Upper lobe of right lung (tissue), 1 donor: Measurements from ENCODE around the gene ZNF726. TPM values are rescaled to one million over a fixed set of nuclear protein-coding genes. Genes with fewer than 3 reads are reported as not detected.
"Not testable (repeated sequence)": the region's sequence is repeated elsewhere in the genome, so short reads cannot be mapped to it uniquely, and the experiment has no call there.

Experiments used
- ATAC-seq: fragments of 200-7000 bp; cut with Tn5 transposase; one replicate; pipeline ENCODE4 v1.9.1; 2020; ENCODE audit warnings: mild to moderate bottlenecking, moderate library complexity
- DNase-seq: peaks from one replicate; pipeline ENCODE4 v3.0.0-alpha.2; 2020
- H3K27ac ChIP-seq: fragments of 200-600 bp; one replicate; pipeline ENCODE4 v1.8.0; 2022
- H3K27me3 ChIP-seq: fragments of 200-600 bp; one replicate; pipeline ENCODE4 v1.8.0; 2022; ENCODE audit warnings: mild to moderate bottlenecking
- H3K36me3 ChIP-seq: fragments of 200-600 bp; one replicate; pipeline ENCODE4 v1.8.0; 2022
- H3K4me1 ChIP-seq: fragments of 200-600 bp; one replicate; pipeline ENCODE4 v1.8.0; 2022
- H3K4me3 ChIP-seq: fragments of 200-600 bp; one replicate; pipeline ENCODE4 v1.8.0; 2022; ENCODE audit warnings: mild to moderate bottlenecking
- H3K9me3 ChIP-seq: fragments of 200-600 bp; one replicate; pipeline ENCODE4 v1.8.0; 2022
- intact Hi-C: fragments of 100-400 bp; cut with DNase I; formaldehyde crosslinking; loops from one replicate; pipeline ENCODE4 v1.11.0; 2022
- long read RNA-seq: library from polyadenylated mRNA; unstranded; transcript quantifications from one replicate; pipeline ENCODE4 v2.0.0, GENCODE V29; 2021
- total RNA-seq: library from RNA; stranded (reverse); fragmentation: NEBNext Ultra II Directional; extraction: Animal tissue kit (Norgen Biotek cat#: 25700); gene quantifications from one replicate; pipeline ENCODE4 v1.2.1, GENCODE V29; 2021
- TF ChIP-seq, protein P1 (sequence below): fragments of 200-600 bp; IDR thresholded peaks from one replicate; pipeline ENCODE4 v1.8.0; 2022; ENCODE audit warnings: antibody characterized with exemption
- donor health status: DM: no; HTN: yes; CAD: no; lungs with severe emphysema.

Gene ZNF726
- 2.0 TPM for total RNA-seq
- long read RNA-seq, result 0 reads

DNA sequence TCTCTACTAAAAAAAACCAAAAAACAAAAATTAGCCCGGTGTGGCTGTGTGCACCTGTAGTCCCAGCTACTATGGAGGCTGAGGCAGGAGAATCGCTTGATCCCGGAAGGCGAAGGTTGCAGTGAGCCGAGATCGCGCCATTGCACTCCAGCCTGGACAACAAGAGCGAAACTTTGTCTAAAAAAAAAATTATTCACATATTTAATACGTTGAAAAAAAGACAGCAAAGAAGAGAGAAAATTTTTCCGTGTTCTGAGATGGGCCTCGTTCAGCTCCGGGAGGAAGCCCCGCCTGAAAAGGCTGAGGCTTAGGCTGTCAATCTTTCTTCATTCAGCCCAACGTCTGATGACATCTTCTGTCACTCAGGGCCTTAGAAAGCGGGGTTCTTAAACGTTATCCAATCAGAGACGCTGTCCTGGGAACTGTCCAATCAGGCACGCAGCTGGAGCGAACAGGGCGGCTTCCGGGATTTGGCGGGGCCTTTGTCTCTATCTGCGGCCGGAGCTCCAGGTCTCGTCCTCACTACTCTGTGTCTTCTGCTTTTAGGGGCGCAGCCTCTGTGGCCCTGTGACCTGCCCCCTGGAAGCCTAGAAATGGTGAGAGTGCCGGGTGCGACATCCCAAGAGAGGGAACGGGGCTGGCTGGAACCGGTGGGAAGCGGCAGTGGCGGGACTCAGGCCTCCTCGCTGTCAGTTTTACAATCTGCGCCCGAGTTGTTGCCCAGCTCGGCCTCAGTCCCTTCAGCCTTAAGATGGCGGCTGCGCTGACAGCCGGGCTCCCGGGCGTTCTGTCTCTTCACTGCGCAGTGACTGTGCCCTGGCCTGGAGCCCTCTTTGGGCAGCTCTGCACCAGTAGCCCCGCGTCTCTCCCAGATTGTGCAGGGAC, at the start of gene ZNF726:
Gene ZNF726, plus strand, starts transcription at position 485 of the 885 bp plus-strand sequence. Its CDS starts 109 bp downstream, at position 594.
- no peaks in the 10 kb centered on the region for H3K27me3 ChIP-seq
- intact Hi-C loops, result no loop called here
- TF ChIP-seq, protein P1, sequence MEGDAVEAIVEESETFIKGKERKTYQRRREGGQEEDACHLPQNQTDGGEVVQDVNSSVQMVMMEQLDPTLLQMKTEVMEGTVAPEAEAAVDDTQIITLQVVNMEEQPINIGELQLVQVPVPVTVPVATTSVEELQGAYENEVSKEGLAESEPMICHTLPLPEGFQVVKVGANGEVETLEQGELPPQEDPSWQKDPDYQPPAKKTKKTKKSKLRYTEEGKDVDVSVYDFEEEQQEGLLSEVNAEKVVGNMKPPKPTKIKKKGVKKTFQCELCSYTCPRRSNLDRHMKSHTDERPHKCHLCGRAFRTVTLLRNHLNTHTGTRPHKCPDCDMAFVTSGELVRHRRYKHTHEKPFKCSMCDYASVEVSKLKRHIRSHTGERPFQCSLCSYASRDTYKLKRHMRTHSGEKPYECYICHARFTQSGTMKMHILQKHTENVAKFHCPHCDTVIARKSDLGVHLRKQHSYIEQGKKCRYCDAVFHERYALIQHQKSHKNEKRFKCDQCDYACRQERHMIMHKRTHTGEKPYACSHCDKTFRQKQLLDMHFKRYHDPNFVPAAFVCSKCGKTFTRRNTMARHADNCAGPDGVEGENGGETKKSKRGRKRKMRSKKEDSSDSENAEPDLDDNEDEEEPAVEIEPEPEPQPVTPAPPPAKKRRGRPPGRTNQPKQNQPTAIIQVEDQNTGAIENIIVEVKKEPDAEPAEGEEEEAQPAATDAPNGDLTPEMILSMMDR, result no peak
- peak within 1 kb of the TSS; percentile 69 for H3K4me3 ChIP-seq
- H3K36me3 ChIP-seq, result no peaks in the 10 kb centered on the region
- ATAC-seq (peak; percentile 95), DNase-seq (peak; percentile 89)
- peaks cover 5% of the 10 kb centered on the region for H3K4me1 ChIP-seq
- H3K27ac ChIP-seq, result peak within 1 kb of the TSS; percentile 51
- H3K9me3 ChIP-seq, result no peaks in the 10 kb centered on the region

DNA sequence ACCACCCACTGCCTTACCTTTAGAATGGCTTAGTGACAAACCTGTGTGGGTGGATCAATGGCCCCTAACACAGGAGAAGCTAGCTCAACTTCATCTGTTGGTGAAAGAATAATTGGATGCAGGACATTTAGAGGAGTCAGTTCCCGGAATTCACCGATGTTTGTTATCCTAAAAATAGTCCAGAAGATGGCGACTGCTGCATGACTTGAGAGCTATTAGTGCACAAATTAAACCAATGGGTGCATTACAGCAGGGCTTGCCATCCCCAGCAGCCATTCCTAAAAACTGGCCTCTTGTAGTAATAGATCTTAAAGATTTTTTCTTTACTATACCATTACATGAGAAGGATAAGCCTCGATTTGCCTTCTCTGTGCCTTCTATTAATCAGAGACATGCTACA, 46.8 kb upstream of the ZNF726 start:
- ATAC-seq (no peak), DNase-seq (no peak)
- Histone ChIP-seq H3K27me3 (no peaks in the 10 kb centered on the region), H3K4me3 (no peak overlapping the region), H3K9me3 (no peaks in the 10 kb centered on the region), H3K27ac (no peak overlapping the region), H3K4me1 (no peaks in the 10 kb centered on the region), H3K36me3 (no peaks in the 10 kb centered on the region)
- intact Hi-C loops, result no loop called here
- TF ChIP-seq, protein P1, result no peak

DNA sequence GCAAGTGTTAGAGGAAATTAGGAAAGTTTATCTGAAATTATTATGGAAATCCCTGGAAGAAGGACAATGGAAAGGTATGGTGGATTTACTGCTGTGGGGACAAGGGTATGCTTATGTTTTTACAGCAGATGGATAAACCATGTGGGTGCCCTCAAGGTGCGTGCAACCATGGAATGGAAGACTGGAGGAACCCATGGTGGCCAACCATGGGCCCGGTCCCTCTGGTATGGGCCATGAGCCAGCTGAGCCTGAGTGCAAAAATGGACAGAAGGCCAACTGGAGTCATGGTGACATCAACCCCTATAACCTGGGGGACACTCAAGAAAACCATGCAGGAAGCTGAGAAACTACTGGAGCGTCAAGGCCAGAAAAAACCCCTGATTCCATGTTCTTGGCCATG, 46.1 kb upstream of the ZNF726 start:
- no peak for DNase-seq
- intact Hi-C loops, result no loop called here
- no peaks in the 10 kb centered on the region for H3K9me3 ChIP-seq
- no peak overlapping the region for H3K4me3 ChIP-seq
- no peaks in the 10 kb centered on the region for H3K4me1 ChIP-seq
- no peak for ATAC-seq
- no peak overlapping the region for H3K27ac ChIP-seq
- no peaks in the 10 kb centered on the region for H3K27me3 ChIP-seq
- TF ChIP-seq, protein P1, result no peak
- no peaks in the 10 kb centered on the region for H3K36me3 ChIP-seq

DNA sequence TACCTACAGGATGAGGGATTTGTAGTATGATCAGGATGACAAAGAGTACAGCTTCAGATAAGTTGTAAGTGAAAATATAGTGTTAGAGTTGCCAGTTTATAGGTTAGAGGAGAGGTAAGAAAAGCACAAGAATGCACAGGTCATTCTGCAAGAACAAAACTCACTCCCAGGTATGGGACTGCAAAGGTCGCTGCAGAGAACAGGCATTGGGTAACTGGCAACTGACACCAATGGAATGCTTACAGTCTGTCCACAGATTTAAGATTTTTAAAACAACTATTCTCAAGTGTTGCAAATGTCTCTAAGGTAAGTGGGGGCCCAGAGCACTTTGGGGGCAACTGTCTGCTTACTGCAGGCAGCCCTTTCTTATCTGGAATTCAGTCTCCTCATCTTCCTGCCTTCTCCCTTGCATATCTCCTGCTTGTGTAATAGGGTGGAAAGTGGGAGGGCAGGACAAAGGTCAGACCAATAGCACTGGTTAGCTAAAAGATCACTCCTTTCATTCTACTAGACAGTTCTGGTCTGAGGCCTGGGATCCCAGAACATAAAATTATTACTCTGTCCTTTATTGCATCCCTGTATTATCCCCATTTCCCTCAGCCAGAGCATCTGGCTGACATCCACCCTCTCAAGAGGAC, 42.3 kb upstream of the ZNF726 start:
- no peaks in the 10 kb centered on the region for H3K27me3 ChIP-seq
- H3K9me3 ChIP-seq, result no peaks in the 10 kb centered on the region
- H3K4me1 ChIP-seq, result no peaks in the 10 kb centered on the region
- intact Hi-C loops, result no loop called here
- no peak overlapping the region for H3K27ac ChIP-seq
- H3K36me3 ChIP-seq, result no peaks in the 10 kb centered on the region
- H3K4me3 ChIP-seq, result no peak overlapping the region
- TF ChIP-seq, protein P1, result no peak
- no peak for DNase-seq
- ATAC-seq, result no peak

DNA sequence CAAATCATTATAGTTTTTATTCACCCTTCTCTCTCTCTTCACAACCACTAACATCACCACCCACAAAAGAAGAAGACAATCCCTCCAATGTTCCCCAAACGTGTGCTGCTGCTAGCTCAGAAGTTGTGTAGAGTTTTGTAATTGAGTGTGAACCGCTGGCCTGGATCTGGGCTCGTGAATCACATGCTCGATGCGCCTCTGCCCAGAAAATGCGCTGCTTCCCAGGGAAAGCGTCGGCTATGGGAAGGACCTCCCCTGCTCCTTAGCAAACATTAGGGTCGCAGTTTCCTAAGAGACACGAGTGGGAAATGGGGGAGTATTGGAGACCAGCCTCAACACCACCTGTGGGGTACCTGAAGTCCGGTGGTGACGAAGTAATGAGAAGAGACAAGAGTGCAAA, 38.4 kb upstream of the ZNF726 start:
- no peaks in the 10 kb centered on the region for H3K4me1 ChIP-seq
- no peaks in the 10 kb centered on the region for H3K36me3 ChIP-seq
- H3K27ac ChIP-seq, result no peak overlapping the region
- ATAC-seq (no peak), DNase-seq (no peak)
- no peaks in the 10 kb centered on the region for H3K27me3 ChIP-seq
- TF ChIP-seq, protein P1, result no peak
- intact Hi-C loops, result loop anchor here (5.0 kb wide), 1 partner anchor 91 kb away; no protein-coding TSS in a partner anchor
- H3K9me3 ChIP-seq, result no peaks in the 10 kb centered on the region
- no peak overlapping the region for H3K4me3 ChIP-seq

DNA sequence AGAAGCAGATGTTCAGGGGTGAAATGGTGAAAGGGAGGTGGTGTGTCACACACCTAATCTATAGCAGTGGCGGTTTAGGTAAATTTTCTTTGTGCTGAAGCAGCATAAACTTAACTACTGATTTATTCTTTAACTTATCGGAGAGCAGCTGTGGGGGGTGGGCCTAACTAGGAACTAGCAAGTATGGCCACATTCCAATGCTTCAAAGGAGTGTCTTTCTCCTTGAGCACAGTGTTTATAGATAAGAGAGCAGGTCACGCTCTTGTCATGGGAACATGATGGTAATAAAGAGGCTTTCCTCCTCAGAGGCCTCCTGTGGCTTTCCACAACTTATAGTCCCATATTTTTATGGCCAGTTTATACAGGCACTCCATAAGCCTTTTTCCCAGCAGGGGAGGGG, 37.9 kb upstream of the ZNF726 start:
- not testable (repeated sequence) for H3K4me3 ChIP-seq, H3K27ac ChIP-seq, DNase-seq, ATAC-seq, H3K27me3 ChIP-seq, H3K4me1 ChIP-seq, H3K9me3 ChIP-seq, H3K36me3 ChIP-seq
- intact Hi-C loops, result loop anchor here (5.0 kb wide), 1 partner anchor 91 kb away; no protein-coding TSS in a partner anchor
